ENCODE measurements around the gene SETD5.

The SETD5 gene

DNA sequence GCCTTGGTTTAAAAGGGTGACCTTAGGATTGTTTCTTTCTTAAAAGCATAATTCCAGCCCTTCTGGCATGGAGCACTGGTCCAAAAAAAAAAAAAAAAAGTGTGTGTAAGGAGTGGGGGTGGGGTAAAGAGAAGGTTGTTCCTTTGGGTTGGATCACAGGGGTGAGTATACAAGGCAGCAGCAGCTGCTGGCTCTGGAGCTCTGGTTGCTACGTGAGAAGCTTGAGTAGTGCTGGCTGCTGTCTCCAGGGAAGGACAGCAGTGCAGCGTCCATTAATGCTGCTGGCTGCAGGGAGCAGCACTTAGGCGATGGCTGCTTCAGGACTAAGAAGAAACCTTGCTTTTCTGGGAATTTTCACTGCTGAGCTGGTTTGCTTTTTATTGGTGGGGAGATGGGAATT, 2.3 kb downstream of the SETD5 start:
- Histone ChIP-seq H3K9me3 (ENCODE audit: insufficient read depth, low read depth, low read length) (no peaks in the 10 kb centered on the region), H3K9me2 (replicated peaks; ENCODE audit: low read depth, low read length) (no peaks in the 10 kb centered on the region), H3K4me2 (ENCODE audit: low read depth, low read length, poor library complexity, severe bottlenecking) (peak overlapping the region; percentile 96), H3K27me3 (ENCODE audit: insufficient read depth, low read length, poor library complexity, severe bottlenecking) (peaks cover 5% of the 10 kb centered on the region), H3K79me2 (ENCODE audit: insufficient read depth, low read length) (peaks cover 85% of the 10 kb centered on the region), H3K9ac (ENCODE audit: low read depth, low read length, poor library complexity, severe bottlenecking) (peak overlapping the region; percentile 98), H3K4me3 (ENCODE audit: low read length, poor library complexity, severe bottlenecking) (peak overlapping the region; percentile 81), H3K36me3 (ENCODE audit: insufficient read depth, low read length) (peaks cover 2% of the 10 kb centered on the region; the same call in 1 of the 2 replicates), H2AFZ (ENCODE audit: low read length) (no peak overlapping the region), H4K20me1 (ENCODE audit: insufficient read depth, low read length, poor library complexity, severe bottlenecking) (peaks cover 83% of the 10 kb centered on the region), H3F3A (ENCODE audit: low read depth) (peaks cover 6% of the 10 kb centered on the region; the same call in 1 of the 2 replicates), H3K4me1 (ENCODE audit: insufficient read depth, low read length, poor library complexity, severe bottlenecking) (peaks cover 53% of the 10 kb centered on the region)
- TF ChIP-seq, protein P1, sequence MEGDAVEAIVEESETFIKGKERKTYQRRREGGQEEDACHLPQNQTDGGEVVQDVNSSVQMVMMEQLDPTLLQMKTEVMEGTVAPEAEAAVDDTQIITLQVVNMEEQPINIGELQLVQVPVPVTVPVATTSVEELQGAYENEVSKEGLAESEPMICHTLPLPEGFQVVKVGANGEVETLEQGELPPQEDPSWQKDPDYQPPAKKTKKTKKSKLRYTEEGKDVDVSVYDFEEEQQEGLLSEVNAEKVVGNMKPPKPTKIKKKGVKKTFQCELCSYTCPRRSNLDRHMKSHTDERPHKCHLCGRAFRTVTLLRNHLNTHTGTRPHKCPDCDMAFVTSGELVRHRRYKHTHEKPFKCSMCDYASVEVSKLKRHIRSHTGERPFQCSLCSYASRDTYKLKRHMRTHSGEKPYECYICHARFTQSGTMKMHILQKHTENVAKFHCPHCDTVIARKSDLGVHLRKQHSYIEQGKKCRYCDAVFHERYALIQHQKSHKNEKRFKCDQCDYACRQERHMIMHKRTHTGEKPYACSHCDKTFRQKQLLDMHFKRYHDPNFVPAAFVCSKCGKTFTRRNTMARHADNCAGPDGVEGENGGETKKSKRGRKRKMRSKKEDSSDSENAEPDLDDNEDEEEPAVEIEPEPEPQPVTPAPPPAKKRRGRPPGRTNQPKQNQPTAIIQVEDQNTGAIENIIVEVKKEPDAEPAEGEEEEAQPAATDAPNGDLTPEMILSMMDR (conservative IDR thresholded peaks at IDR 0.05; ENCODE audit: low read length) = no peak
- no peak for TF ChIP-seq EZH2phosphoT487 (IDR thresholded peaks at IDR 0.05; ENCODE audit: borderline replicate concordance)

DNA sequence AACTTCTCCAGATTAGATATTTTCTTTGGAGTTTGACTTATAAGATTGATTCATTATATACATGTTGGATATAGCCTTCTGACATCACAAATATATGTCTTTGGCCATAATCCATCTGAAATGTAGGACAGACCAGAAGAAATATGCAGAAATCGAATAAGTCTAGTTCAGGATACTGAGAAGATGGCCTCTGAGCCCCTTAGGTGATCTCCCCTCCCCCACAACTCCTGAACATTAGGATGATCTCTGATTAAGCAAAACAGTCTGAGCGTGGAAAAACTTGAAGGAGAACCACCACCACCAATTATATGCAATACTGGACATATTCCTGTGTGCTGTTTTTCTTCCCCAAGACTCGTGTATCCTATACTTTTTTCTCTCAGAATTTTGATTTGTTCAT, 3.2 kb downstream of the SETD5 start:
- H3K4me1 ChIP-seq (ENCODE audit: insufficient read depth, low read length, poor library complexity, severe bottlenecking) = peaks cover 53% of the 10 kb centered on the region

DNA sequence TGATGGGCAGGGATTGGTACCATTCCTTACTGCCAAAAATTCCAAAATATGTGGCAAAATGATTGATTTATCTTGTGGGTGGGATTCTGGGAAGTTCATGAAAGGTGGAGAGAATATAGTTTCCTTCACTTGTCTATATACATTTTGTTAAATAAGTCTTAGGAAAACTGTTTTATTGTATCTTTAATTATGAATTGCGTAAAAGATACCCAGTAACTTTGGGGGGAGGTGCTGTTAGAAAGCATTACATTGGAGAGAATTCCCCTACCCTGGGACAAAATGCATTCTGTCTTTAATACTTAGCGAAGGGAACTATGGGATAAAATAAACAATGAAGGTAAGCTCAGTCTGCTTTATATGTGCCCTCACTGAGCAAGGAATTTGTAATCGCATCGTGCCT, 4.6 kb downstream of the SETD5 start:
- H4K20me1 ChIP-seq (ENCODE audit: insufficient read depth, low read length, poor library complexity, severe bottlenecking) = peaks cover 92% of the 10 kb centered on the region
- TF ChIP-seq, protein P1 (conservative IDR thresholded peaks at IDR 0.05; ENCODE audit: low read length) = no peak
- no peak for TF ChIP-seq EZH2phosphoT487 (IDR thresholded peaks at IDR 0.05; ENCODE audit: borderline replicate concordance)
- H3K36me3 ChIP-seq (ENCODE audit: insufficient read depth, low read length) = no peaks in the 10 kb centered on the region
- H3K4me1 ChIP-seq (ENCODE audit: insufficient read depth, low read length, poor library complexity, severe bottlenecking) = peaks cover 60% of the 10 kb centered on the region
- H2AFZ ChIP-seq (ENCODE audit: low read length) = no peak overlapping the region
- peak overlapping the region; percentile 98 for H3K9ac ChIP-seq (ENCODE audit: low read depth, low read length, poor library complexity, severe bottlenecking)
- peak overlapping the region; percentile 96 for H3K4me2 ChIP-seq (ENCODE audit: low read depth, low read length, poor library complexity, severe bottlenecking)
- no peaks in the 10 kb centered on the region for H3K9me3 ChIP-seq (ENCODE audit: insufficient read depth, low read depth, low read length)
- peaks cover 5% of the 10 kb centered on the region for H3K27me3 ChIP-seq (ENCODE audit: insufficient read depth, low read length, poor library complexity, severe bottlenecking)
- H3K9me2 ChIP-seq (replicated peaks; ENCODE audit: low read depth, low read length) = no peaks in the 10 kb centered on the region
- H3K4me3 ChIP-seq (ENCODE audit: low read length, poor library complexity, severe bottlenecking) = peak overlapping the region; percentile 81
- no peaks in the 10 kb centered on the region for H3F3A ChIP-seq (ENCODE audit: low read depth)
- H3K79me2 ChIP-seq (ENCODE audit: insufficient read depth, low read length) = peaks cover 94% of the 10 kb centered on the region

More for the DNA sequence above, 3.2 kb downstream of the SETD5 start:
- peaks cover 83% of the 10 kb centered on the region for H4K20me1 ChIP-seq (ENCODE audit: insufficient read depth, low read length, poor library complexity, severe bottlenecking)
- peaks cover 5% of the 10 kb centered on the region for H3K27me3 ChIP-seq (ENCODE audit: insufficient read depth, low read length, poor library complexity, severe bottlenecking)
- TF ChIP-seq, protein P1 (conservative IDR thresholded peaks at IDR 0.05; ENCODE audit: low read length) = no peak
- no peak for TF ChIP-seq EZH2phosphoT487 (IDR thresholded peaks at IDR 0.05; ENCODE audit: borderline replicate concordance)
- H3F3A ChIP-seq (ENCODE audit: low read depth) = peaks cover 5% of the 10 kb centered on the region; the same call in 1 of the 2 replicates
- H3K79me2 ChIP-seq (ENCODE audit: insufficient read depth, low read length) = peaks cover 85% of the 10 kb centered on the region
- H3K4me3 ChIP-seq (ENCODE audit: low read length, poor library complexity, severe bottlenecking) = peak overlapping the region; percentile 81
- no peak overlapping the region for H2AFZ ChIP-seq (ENCODE audit: low read length)
- no peaks in the 10 kb centered on the region for H3K9me3 ChIP-seq (ENCODE audit: insufficient read depth, low read depth, low read length)
- H3K9me2 ChIP-seq (replicated peaks; ENCODE audit: low read depth, low read length) = no peaks in the 10 kb centered on the region
- H3K9ac ChIP-seq (ENCODE audit: low read depth, low read length, poor library complexity, severe bottlenecking) = peak overlapping the region; percentile 98
- no peaks in the 10 kb centered on the region for H3K36me3 ChIP-seq (ENCODE audit: insufficient read depth, low read length)
- H3K4me2 ChIP-seq (ENCODE audit: low read depth, low read length, poor library complexity, severe bottlenecking) = peak overlapping the region; percentile 96

Data from Loucy (cell line).